NCI-H1105 treated with DMSO at 0.1 percent for 48 hours (cell line): ENCODE data around the gene CTNNBIP1.
"Not testable (repeated sequence)": the region's sequence is repeated elsewhere in the genome, so short reads cannot be mapped to it uniquely, and the experiment has no call there.

Experiments
- DNase-seq: peaks from one replicate; lab custom pipeline; 2025; lab: John Stamatoyannopoulos, UW

The CTNNBIP1 gene

GRCh38 chr1:9910076-9910422 lies at the start of gene CTNNBIP1:
Gene CTNNBIP1 (minus strand): TSS chr1:9910269. CDS start chr1:9872064, 38,205 bp downstream.
- no peak for DNase-seq

- DNase-seq: no peak
These were observed 47.7 kb upstream of the CTNNBIP1 start for GRCh38 chr1:9957726-9958125.

- no peak for DNase-seq
These were observed 36.2 kb upstream of the CTNNBIP1 start for GRCh38 chr1:9946315-9946714.

- peak; percentile 90 for DNase-seq
These were observed 33.1 kb upstream of the CTNNBIP1 start, which contains the start of the genes LZIC and NMNAT1 for GRCh38 chr1:9942939-9943788. Gene LZIC (minus strand): TSS chr1:9943391. CDS start chr1:9936619, 6,772 bp downstream. Gene NMNAT1 (plus strand): TSS chr1:9943475. CDS start chr1:9972074, 28,599 bp downstream.

GRCh38 chr1:9942399-9942938 lies 32.4 kb upstream of the CTNNBIP1 start:
- DNase-seq: peak; percentile 72

GRCh38 chr1:9929431-9930385 lies 19.6 kb upstream of the CTNNBIP1 start:
- DNase-seq: no peak

GRCh38 chr1:9927259-9927658 lies 17.2 kb upstream of the CTNNBIP1 start:
- DNase-seq: no peak

- DNase-seq: no peak
These were observed 12.3 kb upstream of the CTNNBIP1 start for GRCh38 chr1:9922342-9922741.

- DNase-seq: no peak
These were observed 10.5 kb upstream of the CTNNBIP1 start for GRCh38 chr1:9920606-9921005.

- no peak for DNase-seq
These were observed 7.8 kb upstream of the CTNNBIP1 start for GRCh38 chr1:9917901-9918300.

- not testable (repeated sequence) for DNase-seq
These were observed 7.4 kb upstream of the CTNNBIP1 start for GRCh38 chr1:9917495-9917894.

GRCh38 chr1:9916452-9916851 lies 6.4 kb upstream of the CTNNBIP1 start:
- DNase-seq: no peak

GRCh38 chr1:9914610-9914937 lies 4.5 kb upstream of the CTNNBIP1 start:
- no peak for DNase-seq

- DNase-seq: no peak
These were observed 2.3 kb upstream of the CTNNBIP1 start for GRCh38 chr1:9912264-9912936.

- DNase-seq: peak; percentile 99
These were observed 532 bp upstream of the CTNNBIP1 start for GRCh38 chr1:9910423-9911178.

GRCh38 chr1:9909234-9910046 lies 629 bp downstream of the CTNNBIP1 start:
- peak; percentile 49 for DNase-seq

- no peak for DNase-seq
These were observed 1.2 kb downstream of the CTNNBIP1 start for GRCh38 chr1:9908871-9909233.

GRCh38 chr1:9907441-9907840 lies 2.6 kb downstream of the CTNNBIP1 start:
- no peak for DNase-seq

GRCh38 chr1:9906466-9906865 lies 3.6 kb downstream of the CTNNBIP1 start:
- no peak for DNase-seq

- DNase-seq: no peak
These were observed 5.1 kb downstream of the CTNNBIP1 start for GRCh38 chr1:9905010-9905409.
